Endometrium (tissue), 2 donors: ENCODE data around the gene CNEP1R1.
A peak's percentile ranks its signal among the peaks of the same experiment; 100 is the strongest.

ENCODE experiments used
- FAIRE-seq: peaks from 2 replicates; lab custom pipeline; 2012; peaks lifted over from hg19 to GRCh38; lab: Jason Lieb, UNC
- donor health status: control.
- donor health status: control.

Gene CNEP1R1

GRCh38 chr16:50017553-50017952, 7.5 kb upstream of the CNEP1R1 start:
- FAIRE-seq, result no peak

GRCh38 chr16:50021544-50021943, 3.5 kb upstream of the CNEP1R1 start:
- no peak for FAIRE-seq

DNA sequence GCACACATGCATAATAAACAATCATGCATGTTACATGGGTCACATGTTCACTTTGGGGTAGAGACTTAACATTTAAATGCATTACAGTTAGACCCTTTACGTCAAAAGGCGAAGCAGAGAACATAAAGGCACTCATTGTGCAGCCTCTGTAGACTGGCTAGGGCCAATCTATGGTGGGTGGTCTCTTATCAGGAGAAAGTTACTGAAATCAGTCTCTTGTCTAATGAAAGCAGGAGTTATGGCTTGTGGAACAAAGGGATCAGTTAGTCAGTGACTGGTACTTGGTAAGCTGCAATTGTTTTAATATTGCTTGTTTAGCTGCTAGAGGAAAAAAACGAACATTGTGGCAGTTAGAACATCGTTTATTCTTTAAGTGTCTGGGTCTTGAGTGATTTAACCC, 1.4 kb upstream of the CNEP1R1 start:
- no peak for FAIRE-seq

DNA sequence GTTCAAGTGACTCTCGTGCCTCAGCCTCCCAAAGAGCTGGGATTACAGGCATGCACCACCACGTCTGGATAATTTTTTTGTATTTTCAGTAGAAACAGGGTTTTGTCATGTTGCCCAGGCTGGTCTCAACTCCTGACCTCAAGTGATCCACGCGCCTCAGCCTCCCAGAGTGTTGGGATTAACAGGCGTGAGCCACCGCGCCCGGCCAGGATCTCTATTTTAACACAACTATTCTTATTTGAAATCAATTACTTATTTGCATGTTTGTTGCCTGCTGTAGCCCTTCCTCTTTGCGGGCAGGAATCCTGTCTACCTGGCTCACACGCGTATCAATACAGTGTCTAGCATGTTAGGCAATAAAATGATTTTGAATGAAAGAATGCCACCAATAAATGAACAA, 818 bp upstream of the CNEP1R1 start:
- no peak for FAIRE-seq

- no peak for FAIRE-seq
Measured at GRCh38 chr16:50025537-50025931, 509 bp downstream of the CNEP1R1 start.

GRCh38 chr16:50027829-50028228, 2.8 kb downstream of the CNEP1R1 start:
- no peak for FAIRE-seq

GRCh38 chr16:50035468-50035992, 10.5 kb downstream of the CNEP1R1 start:
- FAIRE-seq, result no peak

DNA sequence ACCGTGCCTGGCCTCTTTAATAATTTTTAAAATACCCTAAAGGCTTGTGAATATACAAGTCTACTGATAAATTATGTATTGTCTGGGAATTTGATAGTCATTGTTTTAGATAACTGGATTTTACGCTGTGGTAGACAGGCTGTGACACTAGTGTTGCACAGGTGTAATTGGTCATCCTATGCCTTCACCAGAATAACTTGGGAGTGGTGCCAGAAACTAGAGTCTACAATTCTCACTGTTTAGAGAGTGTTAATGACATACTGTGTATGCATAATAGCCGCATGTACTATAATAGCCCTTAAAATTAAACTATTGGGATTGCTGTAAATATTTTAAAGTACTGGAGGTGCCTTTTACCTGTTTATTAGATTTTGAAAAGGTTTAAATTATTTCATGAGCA, 11.4 kb downstream of the CNEP1R1 start:
- no peak for FAIRE-seq

DNA sequence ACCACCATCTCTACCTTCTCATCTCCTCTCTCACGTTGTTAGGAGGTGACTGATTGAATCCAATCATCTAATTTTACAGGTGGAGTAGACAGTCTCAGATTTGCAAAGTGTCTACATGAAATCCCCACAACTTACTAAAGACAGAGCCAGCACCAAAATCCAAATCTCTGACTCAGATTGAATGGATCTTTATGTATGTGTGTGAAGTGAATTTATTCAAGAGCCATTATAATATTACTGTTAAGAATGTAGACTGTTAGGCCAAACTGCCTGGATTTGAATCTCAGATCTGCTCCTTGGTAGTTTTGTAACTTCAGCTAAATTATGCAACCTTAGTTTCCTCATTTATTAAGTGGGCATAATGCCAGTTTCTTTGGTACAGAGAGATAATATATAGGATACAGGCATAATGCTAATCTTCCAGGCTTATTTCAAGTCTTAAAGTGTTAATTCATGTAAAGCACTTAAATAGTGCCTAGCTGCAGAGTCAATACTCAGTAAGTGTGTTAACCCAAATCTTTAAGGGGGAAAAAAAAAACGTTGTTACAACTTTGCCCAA, 12.7 kb downstream of the CNEP1R1 start:
- FAIRE-seq, result no peak

DNA sequence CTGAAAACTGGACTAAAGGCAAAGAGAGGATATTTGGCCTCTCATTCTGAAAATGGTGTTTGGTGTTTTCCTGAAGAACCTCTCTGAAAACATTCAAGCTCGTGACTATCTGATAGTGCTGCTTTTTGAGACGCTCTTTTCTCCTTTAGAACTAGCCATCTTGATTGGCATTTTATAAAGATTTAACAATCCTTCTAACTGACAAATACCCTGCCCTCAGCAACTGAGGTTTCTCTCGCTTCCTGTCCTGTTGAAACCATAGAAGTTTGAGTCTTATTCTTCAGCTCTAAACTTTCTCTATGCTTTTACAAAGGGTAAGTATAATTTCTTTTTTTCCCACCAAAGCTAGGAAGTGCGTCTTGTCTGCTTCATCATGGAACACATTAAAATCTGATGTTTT, 13.3 kb downstream of the CNEP1R1 start:
- no peak for FAIRE-seq

DNA sequence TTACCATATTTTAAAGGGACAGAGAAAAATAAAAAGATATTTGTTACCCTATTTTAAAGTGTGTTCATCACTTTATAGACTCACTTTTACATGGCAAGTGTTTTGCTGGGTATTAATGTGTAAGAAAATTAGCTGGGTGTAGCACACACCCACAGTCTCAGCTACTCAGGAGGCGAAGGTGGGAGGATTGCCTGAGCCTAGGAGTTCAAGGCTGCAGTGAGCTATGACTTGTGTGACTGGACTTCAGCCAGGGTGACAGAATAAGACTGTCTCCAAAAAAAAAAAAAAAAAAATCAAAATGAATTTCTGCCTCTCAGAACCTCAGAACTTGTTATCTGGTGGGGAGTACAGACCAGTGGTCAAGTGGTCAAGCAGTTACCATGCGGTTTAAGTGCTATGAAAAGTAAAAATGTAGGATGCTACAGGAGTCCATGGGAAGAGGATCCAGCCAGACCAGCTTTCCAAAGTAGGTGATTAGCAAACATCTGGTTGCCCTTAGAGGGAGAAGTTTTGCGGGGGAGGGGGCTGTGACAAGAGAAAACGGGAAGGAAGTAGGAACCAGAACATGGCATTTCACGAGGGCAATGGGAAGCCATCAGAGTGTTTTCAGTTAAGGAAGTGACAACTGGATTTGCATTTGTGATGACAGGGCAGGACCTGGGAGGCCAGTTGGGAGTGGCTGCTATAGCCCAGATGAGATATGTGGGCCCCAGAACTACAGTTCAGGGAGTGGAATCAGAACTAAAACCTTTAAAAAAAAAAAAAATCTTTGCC, 13.9 kb downstream of the CNEP1R1 start:
- FAIRE-seq, result no peak

DNA sequence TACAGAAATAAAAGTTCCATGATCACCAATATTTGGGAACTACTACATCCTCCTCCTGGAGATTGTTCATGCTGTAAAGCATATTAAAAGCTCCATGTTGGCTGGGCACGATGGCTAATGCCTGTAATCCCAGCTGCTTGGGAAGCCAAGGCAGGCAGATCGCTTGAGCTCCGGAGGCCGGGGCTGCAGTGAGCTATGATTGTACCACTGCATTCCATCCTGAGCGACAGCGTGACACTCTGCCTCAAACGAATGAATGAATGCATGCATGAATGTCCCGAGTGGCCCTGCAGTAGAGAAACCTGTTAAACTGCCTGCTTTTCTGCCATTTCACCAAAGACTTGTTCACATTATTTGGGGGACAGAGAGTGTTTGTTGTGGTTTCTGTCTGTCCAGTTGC, 15.0 kb downstream of the CNEP1R1 start:
- FAIRE-seq, result no peak

DNA sequence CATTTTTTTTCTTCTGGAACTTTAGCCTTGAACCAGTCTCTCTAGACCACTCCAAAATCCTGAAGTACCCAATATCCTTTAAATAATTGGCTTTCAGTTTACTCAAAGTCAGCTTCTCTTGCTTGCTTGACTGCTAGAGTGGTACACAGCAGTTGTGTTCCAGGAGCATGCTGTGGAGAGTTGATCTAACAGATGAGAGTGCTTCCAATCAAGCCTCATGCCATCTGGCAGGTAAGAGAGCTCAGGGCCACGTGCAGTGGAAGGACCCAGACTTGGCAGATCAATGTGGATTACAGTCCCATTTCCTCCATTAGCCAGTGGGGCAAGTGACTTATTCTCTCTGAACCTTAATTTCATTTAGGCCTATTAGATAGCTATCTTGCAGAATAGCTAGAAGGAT, 15.7 kb downstream of the CNEP1R1 start:
- FAIRE-seq, result no peak

DNA sequence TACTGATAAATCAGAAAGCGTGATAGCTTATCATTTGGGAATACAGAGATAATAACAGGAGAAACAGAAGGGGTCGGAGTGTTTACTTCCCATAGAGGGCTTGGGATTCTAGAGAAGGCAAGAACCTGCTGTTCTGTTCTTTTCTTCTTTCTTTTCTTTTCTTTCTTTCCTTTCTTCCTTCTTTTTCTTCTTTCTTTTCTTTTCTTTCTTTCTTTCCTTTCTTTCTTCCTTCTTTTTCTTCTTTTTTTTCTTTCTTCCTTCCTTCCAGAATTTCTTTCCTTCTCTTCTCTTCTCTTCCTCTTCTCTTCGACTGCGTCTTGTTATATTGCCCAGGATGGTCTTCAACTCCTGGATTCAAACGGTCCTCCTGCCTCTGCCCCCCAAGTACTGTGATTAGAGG, 18.3 kb downstream of the CNEP1R1 start:
- FAIRE-seq, result no peak

DNA sequence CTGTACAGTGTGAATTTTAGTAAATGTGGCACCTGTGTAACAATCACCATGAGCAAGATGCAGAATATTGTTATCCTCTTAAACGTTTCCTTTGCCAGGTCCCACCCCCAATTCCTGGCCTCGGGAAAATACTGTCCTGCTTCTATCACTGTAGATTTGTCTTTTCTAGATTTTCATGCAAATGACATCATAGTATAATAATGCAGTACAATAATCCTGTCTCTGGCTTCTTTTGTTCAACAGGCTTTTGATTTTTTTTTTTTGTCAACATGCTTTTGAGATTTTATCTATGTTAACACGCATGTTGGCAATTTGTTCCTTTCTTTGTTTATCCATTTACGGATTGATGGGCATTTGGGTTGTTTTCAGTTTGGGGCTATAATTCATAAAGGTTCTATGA, 20.4 kb downstream of the CNEP1R1 start:
- FAIRE-seq, result no peak

GRCh38 chr16:50046853-50047252, 21.8 kb downstream of the CNEP1R1 start:
- no peak for FAIRE-seq

DNA sequence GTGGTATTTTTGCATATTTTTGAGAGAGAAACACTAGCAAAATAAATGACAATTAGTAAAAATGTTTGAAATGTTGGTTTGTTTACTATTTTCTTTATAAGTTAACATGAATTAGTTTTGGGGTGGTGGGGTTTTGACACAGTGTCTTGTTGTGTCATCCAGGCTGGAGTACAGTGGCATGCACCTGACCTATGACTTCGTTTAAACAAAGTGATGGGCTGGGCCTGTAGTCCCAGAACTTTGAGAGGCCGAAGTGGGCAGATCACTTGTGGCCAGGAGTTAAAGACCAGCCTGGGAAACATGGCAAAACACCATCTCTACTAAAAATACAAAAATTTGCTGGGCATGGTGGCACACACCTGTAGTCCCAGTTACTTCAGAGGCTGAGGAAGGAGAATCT, 22.8 kb downstream of the CNEP1R1 start:
- no peak for FAIRE-seq

- peak; percentile 33 for FAIRE-seq
Measured at GRCh38 chr16:50050802-50051201, 25.8 kb downstream of the CNEP1R1 start.

GRCh38 chr16:50056226-50056625, 31.2 kb downstream of the CNEP1R1 start:
- no peak for FAIRE-seq

DNA sequence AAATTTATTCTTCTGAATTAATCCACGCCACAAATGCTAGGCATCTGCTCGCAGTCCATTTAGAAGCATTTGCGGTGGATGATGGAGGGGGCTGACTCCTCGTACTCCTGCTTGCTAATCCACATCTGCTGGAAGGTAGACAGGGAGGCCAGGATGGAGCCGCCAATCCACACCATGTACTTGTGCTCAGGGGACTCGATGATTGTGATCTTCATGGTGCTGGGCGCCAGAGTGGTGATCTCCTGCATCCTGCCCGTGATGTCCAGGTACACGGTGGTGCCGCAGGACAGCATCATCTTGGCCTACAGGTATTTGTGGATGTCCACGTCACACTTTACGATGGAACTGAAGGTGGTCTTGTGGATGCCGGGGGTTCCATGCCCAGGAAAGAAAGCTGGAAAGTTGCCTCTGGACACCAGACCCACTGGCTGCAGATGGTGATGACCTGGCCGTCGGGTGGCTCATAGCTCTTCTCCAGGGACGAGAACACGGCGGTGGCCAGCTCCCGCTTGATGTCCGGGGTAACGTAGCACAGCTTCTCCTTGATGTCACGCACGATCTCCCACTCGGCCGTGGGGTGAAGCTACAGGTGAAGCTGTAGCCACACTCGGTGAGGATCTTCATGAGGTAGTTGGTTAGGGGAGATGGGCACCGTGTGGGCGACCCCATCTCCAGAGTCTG, 33.2 kb downstream of the CNEP1R1 start:
- FAIRE-seq, result no peak

DNA sequence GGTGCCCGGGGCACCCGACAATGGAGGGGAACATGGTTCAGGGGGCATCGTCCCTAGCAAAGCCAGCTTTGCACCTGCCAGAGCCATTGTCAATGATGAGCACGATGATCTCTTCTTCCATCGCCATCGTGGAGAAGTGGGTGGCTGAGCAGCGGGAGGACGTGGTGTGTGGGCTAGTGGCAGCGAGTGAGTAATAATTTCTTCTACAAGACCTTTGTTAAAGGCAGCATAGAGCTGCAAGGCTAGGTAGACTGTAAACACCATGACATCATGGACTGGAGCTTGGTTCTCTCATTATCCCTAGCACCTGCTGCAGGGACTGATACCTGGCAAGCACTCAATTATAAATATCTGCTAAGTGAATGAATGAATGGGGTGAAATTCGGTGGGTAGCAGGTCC, 34.1 kb downstream of the CNEP1R1 start:
- no peak for FAIRE-seq

GRCh38 chr16:50059669-50060068, 34.6 kb downstream of the CNEP1R1 start:
- FAIRE-seq, result no peak

- no peak for FAIRE-seq
Measured at GRCh38 chr16:50061326-50061725, 36.3 kb downstream of the CNEP1R1 start.
